Neural cell (in vitro differentiated cells): ENCODE data around the gene CTH. TPM values are rescaled to one million over a fixed set of nuclear protein-coding genes. Genes with fewer than 3 reads are reported as not detected.
"Not testable (repeated sequence)": the region's sequence is repeated elsewhere in the genome, so short reads cannot be mapped to it uniquely, and the experiment has no call there.

Experiments used
- H2AFZ ChIP-seq: fragments of 200-600, 300-800 bp; sonication (generic), shearing (Covaris generic); 2 replicates; pipeline ENCODE4 v1.6.0; 2014; ENCODE audit warnings: low read depth, mild to moderate bottlenecking, antibody characterized with exemption, low read length, moderate library complexity
- H3F3A ChIP-seq: fragments of 200-600 bp; shearing (Covaris generic); 2 replicates; pipeline ENCODE4 v1.6.1; 2016; ENCODE audit warnings: mild to moderate bottlenecking, moderate library complexity, mixed read lengths, antibody characterized with exemption, low read length; ENCODE audit not compliant: insufficient read depth, poor library complexity, severe bottlenecking
- H3K27ac ChIP-seq: fragments of 200-600, 300-800 bp; sonication (generic), shearing (Covaris generic); 2 replicates; pipeline ENCODE4 v1.5.1; 2014; ENCODE audit warnings: mild to moderate bottlenecking, low read length, moderate library complexity
- H3K27me3 ChIP-seq: fragments of 300-800, 200-600 bp; sonication (generic), shearing (Covaris generic); 2 replicates; pipeline ENCODE4 v1.6.0; 2014; ENCODE audit warnings: mild to moderate bottlenecking, low read depth, low read length, moderate library complexity; ENCODE audit not compliant: insufficient read depth
- H3K36me3 ChIP-seq: fragments of 300-800, 200-600 bp; sonication (generic), shearing (Covaris generic); 2 replicates; pipeline ENCODE4 v1.5.1; 2014; ENCODE audit warnings: mild to moderate bottlenecking, antibody characterized with exemption, low read length, moderate library complexity; ENCODE audit not compliant: insufficient read depth
- H3K4me2 ChIP-seq: fragments of 300-800, 200-600 bp; sonication (generic), shearing (Covaris generic); 2 replicates; pipeline ENCODE4 v1.6.0; 2014; ENCODE audit warnings: mild to moderate bottlenecking, low read length
- H3K4me3 ChIP-seq: fragments of 300-800, 200-600 bp; sonication (generic), shearing (Covaris generic); 2 replicates; pipeline ENCODE4 v1.5.1; 2014; ENCODE audit warnings: mild to moderate bottlenecking, low read length, moderate library complexity
- H3K79me2 ChIP-seq: fragments of 200-600 bp; shearing (Covaris generic); replicated peaks from 2 replicates; pipeline ENCODE4 v1.6.0; 2014; ENCODE audit warnings: mild to moderate bottlenecking, low read length, moderate library complexity; ENCODE audit not compliant: insufficient read depth
- H3K9ac ChIP-seq: fragments of 300-800, 200-600 bp; sonication (generic), shearing (Covaris generic); 2 replicates; pipeline ENCODE4 v1.6.1; 2016; ENCODE audit warnings: mild to moderate bottlenecking, low read length, mixed read lengths
- H3K9me2 ChIP-seq: fragments of 200-600 bp; shearing (Covaris generic); 2 replicates; pipeline ENCODE4 v1.6.1; 2016; ENCODE audit warnings: mild to moderate bottlenecking, low read length, mixed read lengths; ENCODE audit not compliant: insufficient read depth
- H3K9me3 ChIP-seq: fragments of 200-600, 300-800 bp; sonication (generic), shearing (Covaris generic); 2 replicates; pipeline ENCODE4 v1.6.1; 2016; ENCODE audit warnings: mild to moderate bottlenecking, mixed run types, low read length, moderate library complexity, mixed read lengths
- H4K20me1 ChIP-seq: fragments of 200-600 bp; shearing (Covaris generic); 2 replicates; pipeline ENCODE4 v1.6.1; 2016; ENCODE audit warnings: mild to moderate bottlenecking, mixed run types; ENCODE audit not compliant: insufficient read depth
- CTCF ChIP-seq: fragments of 450-650 bp; IDR thresholded peaks from 2 replicates; pipeline ENCODE4 v1.5.1; 2014; ENCODE audit warnings: antibody characterized with exemption, mild to moderate bottlenecking, moderate library complexity; ENCODE audit not compliant: poor library complexity, severe bottlenecking
- EP300 ChIP-seq: fragments of 450-650 bp; conservative IDR thresholded peaks from 2 replicates; pipeline ENCODE4 v1.6.1; 2014; ENCODE audit warnings: antibody characterized with exemption, mild to moderate bottlenecking, moderate library complexity; ENCODE audit not compliant: poor library complexity, severe bottlenecking
- EZH2 ChIP-seq: fragments of 200-600, 300-800 bp; shearing (Covaris generic), sonication (generic); IDR thresholded peaks from 2 replicates; pipeline ENCODE4 v1.6.1; 2014; ENCODE audit warnings: antibody characterized with exemption, low read length, borderline replicate concordance, mild to moderate bottlenecking; ENCODE audit not compliant: insufficient read depth, poor library complexity, severe bottlenecking
- MXI1 ChIP-seq: fragments of 450-650 bp; conservative IDR thresholded peaks from 2 replicates; pipeline ENCODE4 v1.6.1; 2014; ENCODE audit warnings: antibody characterized with exemption, mild to moderate bottlenecking; ENCODE audit not compliant: poor library complexity, severe bottlenecking
- POLR2AphosphoS5 ChIP-seq: IDR thresholded peaks from 2 replicates; pipeline ENCODE4 v1.6.1; 2012
- RAD21 ChIP-seq: fragments of 450-650 bp; conservative IDR thresholded peaks from 2 replicates; pipeline ENCODE4 v1.6.1; 2014; ENCODE audit warnings: antibody characterized with exemption, mild to moderate bottlenecking, moderate library complexity
- REST ChIP-seq: IDR thresholded peaks from 2 replicates; pipeline ENCODE4 v1.6.1; 2012; ENCODE audit warnings: borderline replicate concordance
- SMC3 ChIP-seq: fragments of 450-650 bp; conservative IDR thresholded peaks from 2 replicates; pipeline ENCODE4 v1.6.1; 2014; ENCODE audit warnings: antibody characterized with exemption, mild to moderate bottlenecking, moderate library complexity; ENCODE audit not compliant: poor library complexity
- TAF1 ChIP-seq: IDR thresholded peaks from 2 replicates; pipeline ENCODE4 v1.6.1; 2012; ENCODE audit warnings: low read depth
- polyA plus RNA-seq: library from polyadenylated mRNA; depleted of rRNA; stranded (reverse); fragments of >200 nt; gene quantifications from 2 replicates; pipeline ENCODE4 v1.2.3, GENCODE V29; 2014

The CTH gene
- polyA plus RNA-seq, 1 donor from 2014 or later: 10.0 TPM

- Histone ChIP-seq H3K9me3 (no peaks in the 10 kb centered on the region), H3K27me3 (no peaks in the 10 kb centered on the region), H3K4me3 (no peak overlapping the region), H2AFZ (no peak overlapping the region), H4K20me1 (no peaks in the 10 kb centered on the region), H3F3A (no peaks in the 10 kb centered on the region), H3K4me2 (no peak overlapping the region), H3K9me2 (no peaks in the 10 kb centered on the region), H3K79me2 (no peaks in the 10 kb centered on the region), H3K36me3 (no peaks in the 10 kb centered on the region), H3K27ac (no peak overlapping the region), H3K9ac (no peak overlapping the region)
- TF ChIP-seq EZH2: no peak
- no peak for TF ChIP-seq RAD21
- TF ChIP-seq POLR2AphosphoS5: no peak
- no peak for TF ChIP-seq CTCF
- TF ChIP-seq SMC3: no peak
- no peak for TF ChIP-seq EP300
- TF ChIP-seq MXI1: no peak
- no peak for TF ChIP-seq REST
- TF ChIP-seq TAF1: no peak
Measured at GRCh38 chr1:70372426-70372825, 38.6 kb upstream of the CTH start.

- not testable (repeated sequence) for H3K4me3 ChIP-seq, H3F3A ChIP-seq, H3K4me2 ChIP-seq, H3K79me2 ChIP-seq, H2AFZ ChIP-seq, H3K9me3 ChIP-seq, H4K20me1 ChIP-seq, H3K27ac ChIP-seq, H3K36me3 ChIP-seq, H3K9me2 ChIP-seq, H3K27me3 ChIP-seq, H3K9ac ChIP-seq
Measured at GRCh38 chr1:70373580-70373979, 37.5 kb upstream of the CTH start.

GRCh38 chr1:70376196-70376595, 34.9 kb upstream of the CTH start:
- Histone ChIP-seq H4K20me1 (no peaks in the 10 kb centered on the region), H3K9me2 (no peaks in the 10 kb centered on the region), H3K36me3 (no peaks in the 10 kb centered on the region), H3K9ac (no peak overlapping the region), H2AFZ (no peak overlapping the region), H3K27ac (no peak overlapping the region), H3K4me3 (no peak overlapping the region), H3K4me2 (no peak overlapping the region), H3F3A (no peaks in the 10 kb centered on the region), H3K27me3 (no peaks in the 10 kb centered on the region), H3K9me3 (no peaks in the 10 kb centered on the region), H3K79me2 (no peaks in the 10 kb centered on the region)
- TF ChIP-seq POLR2AphosphoS5 (no peak), TAF1 (no peak), RAD21 (no peak), REST (no peak), MXI1 (no peak), SMC3 (no peak), EZH2 (no peak), EP300 (no peak), CTCF (no peak)
